Suprapubic skin (tissue), 2 donors: ENCODE data around the gene ATF2.

Experiments used
- EP300 ChIP-seq: sonication (generic); formaldehyde crosslinking; IDR thresholded peaks from one replicate; pipeline ENCODE4 v1.6.1; 2017; ENCODE audit warnings: antibody characterized with exemption
- POLR2A ChIP-seq, 2 donors: fragments of 450-650 bp; IDR thresholded peaks; one replicate each; pipeline ENCODE4 v1.6.1; 2017; ENCODE audit warnings: antibody characterized with exemption in 2 of 2, mild to moderate bottlenecking in 2 of 2, moderate library complexity in 2 of 2

GRCh38 chr2:175080479-175080878 lies 87.5 kb downstream of the ATF2 start:
- TF ChIP-seq POLR2A (IDR thresholded peaks at IDR 0.05) (no peak), EP300 (no peak)
